ENCODE results near the gene PSTPIP2. TPM values are rescaled to one million over a fixed set of nuclear protein-coding genes. Genes with fewer than 3 reads are reported as not detected.

Gene PSTPIP2
- total and polyA plus RNA-seq, 2 of the 13 experiments (the other 11 are each of a cell fraction or from before 2014, with no cell fraction given), result 0.25 to 0.27 TPM

- FAIRE-seq, result no peak
- intact Hi-C loops (cut with micrococcal nuclease; ENCODE audit: unreplicated experiment) (no loop called here), in situ Hi-C loops (cut with HindIII; ENCODE audit: extremely low pct_ligation_motif_present, low pct_unique_long_range_greater_than_20kb) (no loop called here)
- Histone ChIP-seq H3K4me1 (ENCODE audit: insufficient read depth, low read length) (no peaks in the 10 kb centered on the region), H3K27ac (ENCODE audit: extremely low read length, insufficient read depth, low read length) (no peak overlapping the region), H3K4me3 (replicated peaks in 1 of 3; ENCODE audit: insufficient read depth in 1 of 3, low read depth in 2 of 3, low read length in 3 of 3) (no peak overlapping the region), H3K36me3 (replicated peaks in 1 of 2; ENCODE audit: control insufficient read depth in 1 of 2, insufficient read depth in 2 of 2, low read length in 2 of 2) (no peaks in the 10 kb centered on the region), H4K20me1 (ENCODE audit: insufficient read depth, low read length) (no peaks in the 10 kb centered on the region), H3K27me3 (ENCODE audit: control insufficient read depth in 1 of 2, insufficient read depth in 2 of 2, low read length in 2 of 2) (peaks cover 0 to 4% of the 10 kb centered on the region in 2 experiments; a peak in 1 of 5 replicates), H2AFZ (ENCODE audit: low read length) (no peak overlapping the region), H3K9me3 (ENCODE audit: low read length) (no peaks in the 10 kb centered on the region), H3K4me2 (ENCODE audit: low read depth, low read length) (no peak overlapping the region), H3K79me2 (ENCODE audit: insufficient read depth, low read length) (no peaks in the 10 kb centered on the region), H3K9ac (ENCODE audit: insufficient read depth, low read depth, low read length) (no peak overlapping the region)
- whole genome bisulfite sequencing (ENCODE audit: low lambda C conversion rate), result 85% methylated on average over 3 of the region's 4 CpGs
- DNase-seq (ENCODE audit: low spot score), result no peak
- no TSS peak for BruUV-seq (replicated peaks)
- TF ChIP-seq ARID3A (IDR thresholded peaks at IDR 0.05; ENCODE audit: low read depth, low read length), result no peak
- TF ChIP-seq HNF1A (IDR thresholded peaks at IDR 0.05; ENCODE audit: low read depth), result no peak
- TF ChIP-seq HNF1A (CRISPR knock-in tag; IDR thresholded peaks at IDR 0.05; ENCODE audit: borderline replicate concordance), result no peak
- TF ChIP-seq SSRP1 (CRISPR knock-in tag; IDR thresholded peaks at IDR 0.05), result no peak
- TF ChIP-seq NR2F6 (IDR thresholded peaks at IDR 0.05), result no peak
- TF ChIP-seq NR2F6 (CRISPR knock-in tag; IDR thresholded peaks at IDR 0.05), result no peak
- no peak for TF ChIP-seq SAP130 (CRISPR knock-in tag; IDR thresholded peaks at IDR 0.05; ENCODE audit: low read depth)
- TF ChIP-seq CREB3 (CRISPR knock-in tag; IDR thresholded peaks at IDR 0.05), result no peak
- TF ChIP-seq ZMYM3 (CRISPR knock-in tag; IDR thresholded peaks at IDR 0.05), result no peak
- TF ChIP-seq ZNF263 (CRISPR knock-in tag; IDR thresholded peaks at IDR 0.05), result no peak
- TF ChIP-seq THAP9 (CRISPR knock-in tag; IDR thresholded peaks at IDR 0.05; ENCODE audit: borderline replicate concordance), result no peak
- TF ChIP-seq ZNF225 (CRISPR knock-in tag; IDR thresholded peaks at IDR 0.05), result no peak
- no peak for TF ChIP-seq ZNF644 (CRISPR knock-in tag; IDR thresholded peaks at IDR 0.05; ENCODE audit: low read depth)
- ChIA-PET CTCF (ENCODE audit: low intra/inter-chr PET ratio, low total read pairs) (no interaction called here), POLR2A (no interaction called here)
- no peak for ATAC-seq
These were observed 62.0 kb downstream of the PSTPIP2 start for GRCh38 chr18:46010050-46010449.

All from HepG2 (cell line).